HCT116 (cell line): Measurements from ENCODE around the gene LRRC4B. TPM values are rescaled to one million over a fixed set of nuclear protein-coding genes. Genes with fewer than 3 reads are reported as not detected.

Experiments
- ATAC-seq: fragments of 200-7000 bp; cut with Tn5 transposase; 2 replicates; pipeline ENCODE4 v1.9.1; 2020; ENCODE audit warnings: mild to moderate bottlenecking, moderate library complexity
- BruUV-seq: library from RNA; stranded (reverse); fragments of 400-500 nt; replicated peaks from 2 replicates; lab custom pipeline; 2021; lab: Mats Ljungman, UMichigan
- CTCF ChIA-PET: fragments of 300-600 bp; sonication (Branson Sonifier 250); formaldehyde crosslinking; loops from one replicate; lab custom pipeline; 2021; ENCODE audit warnings: antibody characterized with exemption; lab: Charles Lee
- POLR2A ChIA-PET: fragments of 300-600, 350-600 bp; sonication (Branson Sonifier 250); formaldehyde crosslinking; loops from one replicate; lab custom pipeline; 2021; ENCODE audit warnings: antibody characterized with exemption; lab: Charles Lee
- RAD21 ChIA-PET, 2 experiments: fragments of 300-600 bp; sonication (Branson Sonifier 250); formaldehyde crosslinking; loops; one replicate each; lab custom pipeline; 2023; ENCODE audit warnings: low total read pairs in 2 of 2; ENCODE audit not compliant: uncharacterized antibody in 2 of 2, unreplicated experiment in 2 of 2, low non-redundant PET in 1 of 2; lab: Charles Lee
- DNase-seq: peaks from one replicate; pipeline ENCODE4 v3.0.0-alpha.2; 2010; ENCODE audit warnings: low read depth, low spot score
- H2AFZ ChIP-seq: fragments of 200-600 bp; shearing (Covaris generic), sonication (generic); 2 replicates; pipeline ENCODE4 v1.6.1; 2017; ENCODE audit warnings: low read depth, mixed run types, mixed read lengths, antibody characterized with exemption, low read length; ENCODE audit not compliant: poor library complexity, severe bottlenecking
- H3K27ac ChIP-seq: 2 replicates; pipeline ENCODE4 v1.5.1; 2012; ENCODE audit warnings: low read depth, low read length
- H3K27me3 ChIP-seq: fragments of 200-600 bp; sonication (generic); 2 replicates; pipeline ENCODE4 v1.6.1; 2016; ENCODE audit warnings: mixed run types, low read length, mixed read lengths; ENCODE audit not compliant: insufficient read depth
- H3K36me3 ChIP-seq, 2 experiments: fragments of 200-500 bp in 1 of 2; fragments of 200-600 bp in 1 of 2; sonication (Bioruptor generic) in 1 of 2; sonication (generic) in 1 of 2; 2 replicates each; pipeline versions ENCODE4 v1.5.1 to v1.6.1; 2014 to 2016; ENCODE audit warnings: low read length in 2 of 2, inconsistent platforms in 1 of 2, mixed read lengths in 1 of 2, mixed run types in 1 of 2; ENCODE audit not compliant: insufficient read depth in 2 of 2, control insufficient read depth in 1 of 2
- H3K4me1 ChIP-seq, 2 experiments: fragments of 200-600 bp in 1 of 2; sonication (generic) in 1 of 2; 2 replicates each; pipeline versions ENCODE4 v1.5.1 to v1.6.1; 2012 to 2017; ENCODE audit warnings: low read length in 2 of 2, inconsistent platforms in 1 of 2, mild to moderate bottlenecking in 1 of 2, mixed read lengths in 1 of 2, mixed run types in 1 of 2, moderate library complexity in 1 of 2; ENCODE audit not compliant: insufficient read depth in 2 of 2, control insufficient read depth in 1 of 2
- H3K4me2 ChIP-seq: fragments of 200-600 bp; sonication (generic); 2 replicates; pipeline ENCODE4 v1.6.1; 2017; ENCODE audit warnings: mixed run types, low read length, mixed read lengths
- H3K4me3 ChIP-seq, 2 experiments: fragments of 200-600 bp in 1 of 2; sonication (generic) in 1 of 2; replicated peaks in 1 of 2; 2 replicates each; pipeline ENCODE4 v1.5.1; 2011 to 2016; ENCODE audit warnings: low read length in 2 of 2, control low read depth in 1 of 2, low read depth in 1 of 2, mild to moderate bottlenecking in 1 of 2, mixed read lengths in 1 of 2, mixed run types in 1 of 2
- H3K79me2 ChIP-seq: fragments of 200-600 bp; sonication (generic); 2 replicates; pipeline ENCODE4 v1.6.1; 2017; ENCODE audit warnings: mild to moderate bottlenecking, mixed run types, low read length, moderate library complexity, mixed read lengths; ENCODE audit not compliant: insufficient read depth
- H3K9ac ChIP-seq: fragments of 200-600 bp; sonication (generic); 2 replicates; pipeline ENCODE4 v1.6.1; 2016; ENCODE audit warnings: low read length, mixed read lengths
- H3K9me2 ChIP-seq: fragments of 200-600 bp; sonication (generic), shearing (Covaris generic); 2 replicates; pipeline ENCODE4 v1.6.1; 2017; ENCODE audit warnings: mixed run types, mild to moderate bottlenecking, moderate library complexity; ENCODE audit not compliant: insufficient read depth
- H3K9me3 ChIP-seq, 2 experiments: fragments of 200-500 bp in 1 of 2; fragments of 200-600 bp in 1 of 2; sonication (Bioruptor generic) in 1 of 2; sonication (generic) in 1 of 2; 2 replicates each; pipeline ENCODE4 v1.6.1; 2014 to 2017; ENCODE audit warnings: low read length in 2 of 2, mixed read lengths in 2 of 2, inconsistent platforms in 1 of 2, low read depth in 1 of 2, mild to moderate bottlenecking in 1 of 2, mixed run types in 1 of 2, moderate library complexity in 1 of 2; ENCODE audit not compliant: control insufficient read depth in 1 of 2, insufficient read depth in 1 of 2
- H4K20me1 ChIP-seq: fragments of 200-600 bp; sonication (generic), shearing (Covaris generic); 2 replicates; pipeline ENCODE4 v1.6.1; 2017; ENCODE audit warnings: mixed run types, mild to moderate bottlenecking, moderate library complexity; ENCODE audit not compliant: insufficient read depth
- CBX3 ChIP-seq: IDR thresholded peaks from 2 replicates; pipeline ENCODE4 v1.6.1; 2012; ENCODE audit warnings: low read depth
- EZH2phosphoT487 ChIP-seq: fragments of 200-600 bp; IDR thresholded peaks from 2 replicates; pipeline ENCODE4 v1.6.1; 2018; ENCODE audit warnings: antibody characterized with exemption, borderline replicate concordance
- TCF7L2 ChIP-seq: IDR thresholded peaks from 2 replicates; pipeline ENCODE4 v1.7.0; 2011; ENCODE audit warnings: borderline replicate concordance, inconsistent platforms; ENCODE audit not compliant: insufficient read depth, insufficient read length; ENCODE audit errors: extremely low read depth
- ZNF274 ChIP-seq: fragments of 200-500 bp; sonication (Bioruptor generic); IDR thresholded peaks from 2 replicates; pipeline ENCODE4 v1.6.1; 2014; ENCODE audit warnings: mild to moderate bottlenecking, low read depth, low read length, inconsistent platforms
- intact Hi-C: fragments of 100-400 bp; cut with micrococcal nuclease; formaldehyde crosslinking; loops from 2 replicates; pipeline ENCODE4 v1.10.0; 2022
- total RNA-seq: library from RNA; stranded (reverse); gene quantifications from one replicate; pipeline ENCODE4 v1.2.1, GENCODE V29; 2021; ENCODE audit not compliant: unreplicated experiment
- TF ChIP-seq, protein P1 (sequence below): IDR thresholded peaks from 2 replicates; pipeline ENCODE4 v1.6.1; 2012

LRRC4B gene
- total RNA-seq, 1 experiment from 2014 or later: 0.89 TPM

DNA sequence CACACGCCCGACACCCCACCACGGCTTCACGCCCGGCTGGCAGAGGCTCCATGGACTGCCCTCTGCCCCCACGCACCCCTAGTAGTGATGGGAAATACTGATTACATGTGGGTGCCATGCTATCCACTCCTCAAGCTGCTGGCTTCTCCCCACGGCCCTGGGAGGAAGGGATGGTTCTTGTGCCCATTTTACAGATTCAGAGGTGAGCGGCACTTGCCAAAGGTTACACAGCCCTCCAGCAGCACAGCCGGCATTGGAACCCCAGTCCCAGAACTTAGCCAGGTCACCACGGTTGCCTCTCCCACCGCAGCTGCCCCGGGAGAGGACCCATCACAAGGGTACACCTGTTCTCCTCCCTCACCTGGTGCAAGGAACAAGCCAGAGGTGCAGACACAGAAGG, 13.2 kb downstream of the LRRC4B start:
- no peaks in the 10 kb centered on the region for H3K9me2 ChIP-seq
- H3K9ac ChIP-seq: no peak overlapping the region
- no peak overlapping the region for H3K4me2 ChIP-seq
- H3K27ac ChIP-seq: no peak overlapping the region
- no peaks in the 10 kb centered on the region for H3K27me3 ChIP-seq
- no peaks in the 10 kb centered on the region for H3K9me3 ChIP-seq
- TF ChIP-seq EZH2phosphoT487: no peak
- no peak for TF ChIP-seq ZNF274
- intact Hi-C loops: no loop called here
- ATAC-seq: no peak
- DNase-seq: no peak
- no peaks in the 10 kb centered on the region for H3K79me2 ChIP-seq
- H3K4me1 ChIP-seq: peaks cover 10 to 19% of the 10 kb centered on the region in 2 experiments; a peak in 3 of 4 replicates
- POLR2A ChIA-PET: no interaction called here
- CTCF ChIA-PET: no interaction called here
- no peak overlapping the region for H2AFZ ChIP-seq
- no peaks in the 10 kb centered on the region for H4K20me1 ChIP-seq
- RAD21 ChIA-PET: no interaction called here
- H3K4me3 ChIP-seq: no peak overlapping the region
- no TSS peak for BruUV-seq
- no peaks in the 10 kb centered on the region for H3K36me3 ChIP-seq

DNA sequence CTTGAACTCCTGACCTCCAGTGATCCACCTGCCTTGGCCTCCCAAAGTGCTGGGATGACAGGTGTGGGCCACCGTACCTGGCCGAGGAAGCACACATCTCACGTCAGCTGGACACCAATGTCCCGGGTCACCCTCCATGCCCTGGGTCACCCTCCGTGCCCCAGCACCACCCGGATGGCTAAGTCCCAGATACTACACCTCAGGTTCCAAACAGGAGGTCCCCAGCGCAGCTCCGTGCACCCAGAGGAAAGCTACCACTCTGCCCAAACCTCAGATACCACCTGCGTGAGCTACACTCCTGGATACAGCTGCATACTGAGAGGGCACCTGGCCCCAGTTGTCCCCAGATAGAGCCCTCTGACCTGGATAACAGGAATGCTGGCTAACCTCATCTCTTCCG, 14.0 kb downstream of the LRRC4B start:
- Histone ChIP-seq H3K4me2 (no peak overlapping the region), H3K36me3 (no peaks in the 10 kb centered on the region), H4K20me1 (no peaks in the 10 kb centered on the region), H3K27ac (no peak overlapping the region), H3K9ac (no peak overlapping the region), H2AFZ (no peak overlapping the region), H3K9me3 (no peaks in the 10 kb centered on the region), H3K27me3 (no peaks in the 10 kb centered on the region), H3K4me3 (no peak overlapping the region), H3K79me2 (no peaks in the 10 kb centered on the region), H3K4me1 (peaks cover 10 to 19% of the 10 kb centered on the region in 2 experiments; a peak in 3 of 4 replicates), H3K9me2 (no peaks in the 10 kb centered on the region)
- ChIA-PET CTCF (interaction anchor here (0.8 kb wide), 1 partner anchor 14 kb away, joined by 3 read pairs; no protein-coding TSS in a partner anchor), POLR2A (no interaction called here), RAD21 (no interaction called here)
- intact Hi-C loops: no loop called here
- TF ChIP-seq CBX3 (no peak), TCF7L2 (no peak)
- TF ChIP-seq, protein P1, sequence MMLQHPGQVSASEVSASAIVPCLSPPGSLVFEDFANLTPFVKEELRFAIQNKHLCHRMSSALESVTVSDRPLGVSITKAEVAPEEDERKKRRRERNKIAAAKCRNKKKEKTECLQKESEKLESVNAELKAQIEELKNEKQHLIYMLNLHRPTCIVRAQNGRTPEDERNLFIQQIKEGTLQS: no peak
- BruUV-seq: no TSS peak
- no peak for DNase-seq
- ATAC-seq: no peak
